Right cardiac atrium (tissue), 5 donors: ENCODE measurements around the gene STX5. TPM values are rescaled to one million over a fixed set of nuclear protein-coding genes. Genes with fewer than 3 reads are reported as not detected.
A peak's percentile ranks its signal among the peaks of the same experiment; 100 is the strongest.
"Not testable (repeated sequence)": the region's sequence is repeated elsewhere in the genome, so short reads cannot be mapped to it uniquely, and the experiment has no call there.

Experiments used
- ATAC-seq, 2 donors: fragments of 200-7000 bp; cut with Tn5 transposase; one replicate each; pipeline versions ENCODE4 v1.8.0 to v1.9.1; 2020; ENCODE audit warnings: moderate library complexity in 2 of 2, mild to moderate bottlenecking in 1 of 2
- DNase-seq, 3 donors: peaks; one replicate each; pipeline ENCODE4 v3.0.0-alpha.2; 2020
- H3K27ac ChIP-seq: one replicate; pipeline ENCODE4 v1.5.1; 2013; ENCODE audit warnings: mild to moderate bottlenecking, low read length, control low read depth, moderate library complexity
- H3K27me3 ChIP-seq: one replicate; pipeline ENCODE4 v1.6.1; 2013; ENCODE audit not compliant: control insufficient read depth, insufficient read depth
- H3K4me1 ChIP-seq: one replicate; pipeline ENCODE4 v1.6.1; 2013; ENCODE audit warnings: low read length; ENCODE audit not compliant: control insufficient read depth, insufficient read depth
- H3K4me3 ChIP-seq: one replicate; pipeline ENCODE4 v1.5.1; 2013; ENCODE audit warnings: low read length, control low read depth
- H3K9me3 ChIP-seq: one replicate; pipeline ENCODE4 v1.6.1; 2013; ENCODE audit warnings: low read length; ENCODE audit not compliant: control insufficient read depth
- WGBS: extraction: QIAGEN DNeasy Blood & Tissue Kit; methylation state at CpG from one replicate; pipeline ENCODE4 v1.1.7; 2013; 5-methylcytosine and 5-hydroxymethylcytosine counted together
- intact Hi-C, 4 donors: fragments of 100-400 bp; cut with DNase I; formaldehyde crosslinking; loops; one replicate each; pipeline versions ENCODE4 v1.11.0 to v1.14.0; 2022 to 2023
- polyA plus RNA-seq: library from polyadenylated mRNA; stranded (reverse); fragments of 200-250 nt; gene quantifications from one replicate; pipeline ENCODE4 v1.2.3, GENCODE V29; 2013
- total RNA-seq, 4 donors: library from RNA; stranded (reverse); fragmentation: NEBNext Ultra II Directional; extraction: Animal tissue kit (Norgen Biotek cat#: 25700); gene quantifications; one replicate each; pipeline ENCODE4 v1.2.1, GENCODE V29; 2021
- donor health status: healthy with polysubstance abuse.
- donor health status: DM: no; HTN: yes; CAD: no.
- donor health status: DM: no; HTN: no; CAD: no.
- donor health status: DM: no; HTN: yes; CAD: no; lungs with severe emphysema.
- donor health status: DM: yes; HTN: yes; CAD: no.

Gene STX5
- total and polyA plus RNA-seq, 5 donors = 14.4 to 27.8 (median 21.5) TPM

DNA sequence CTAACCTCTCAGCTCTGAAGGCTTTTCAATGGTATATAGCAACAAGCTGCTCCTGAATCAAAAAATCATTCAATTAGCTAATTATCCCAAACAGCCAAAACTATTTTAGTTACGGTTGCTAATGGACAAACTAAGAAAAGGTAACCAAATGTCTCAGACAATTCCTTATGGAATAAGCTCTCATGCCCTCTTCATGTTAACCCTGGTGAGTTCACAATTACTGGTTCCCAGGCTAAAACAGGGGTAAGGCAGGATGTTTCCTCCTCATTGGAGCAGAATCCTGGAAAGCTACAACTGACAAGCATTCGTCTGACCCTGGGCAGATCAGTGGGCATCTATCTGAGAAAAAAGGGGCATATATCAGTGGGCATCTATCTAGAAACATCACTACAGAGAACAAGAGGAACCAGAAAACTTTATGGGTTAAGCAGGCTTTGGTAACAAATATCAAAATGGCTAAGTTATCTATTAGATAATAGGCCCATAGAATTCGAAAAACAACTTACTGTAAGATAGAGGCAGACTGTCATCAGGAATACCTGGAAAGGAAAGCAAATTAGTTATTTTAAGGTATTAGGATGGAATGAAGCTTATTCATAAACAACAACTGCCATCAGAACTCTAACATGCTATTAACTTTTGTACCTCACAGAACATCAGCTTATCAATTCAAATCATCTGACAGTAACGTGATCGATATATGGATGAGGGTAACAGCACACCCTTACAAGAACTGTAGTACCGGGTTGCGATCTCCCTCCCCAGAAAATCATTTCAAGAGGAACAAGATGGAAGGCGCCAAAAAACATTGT lies 22.4 kb upstream of the STX5 start:
- H3K27ac ChIP-seq = no peak overlapping the region
- ATAC-seq (no peak), DNase-seq (no peak)
- H3K4me3 ChIP-seq = peak overlapping the region; percentile 91
- no peaks in the 10 kb centered on the region for H3K4me1 ChIP-seq
- WGBS = 14% methylated on average over 8 of the region's 8 CpGs
- no peaks in the 10 kb centered on the region for H3K9me3 ChIP-seq
- no peaks in the 10 kb centered on the region for H3K27me3 ChIP-seq
- intact Hi-C loops = no loop called here

DNA sequence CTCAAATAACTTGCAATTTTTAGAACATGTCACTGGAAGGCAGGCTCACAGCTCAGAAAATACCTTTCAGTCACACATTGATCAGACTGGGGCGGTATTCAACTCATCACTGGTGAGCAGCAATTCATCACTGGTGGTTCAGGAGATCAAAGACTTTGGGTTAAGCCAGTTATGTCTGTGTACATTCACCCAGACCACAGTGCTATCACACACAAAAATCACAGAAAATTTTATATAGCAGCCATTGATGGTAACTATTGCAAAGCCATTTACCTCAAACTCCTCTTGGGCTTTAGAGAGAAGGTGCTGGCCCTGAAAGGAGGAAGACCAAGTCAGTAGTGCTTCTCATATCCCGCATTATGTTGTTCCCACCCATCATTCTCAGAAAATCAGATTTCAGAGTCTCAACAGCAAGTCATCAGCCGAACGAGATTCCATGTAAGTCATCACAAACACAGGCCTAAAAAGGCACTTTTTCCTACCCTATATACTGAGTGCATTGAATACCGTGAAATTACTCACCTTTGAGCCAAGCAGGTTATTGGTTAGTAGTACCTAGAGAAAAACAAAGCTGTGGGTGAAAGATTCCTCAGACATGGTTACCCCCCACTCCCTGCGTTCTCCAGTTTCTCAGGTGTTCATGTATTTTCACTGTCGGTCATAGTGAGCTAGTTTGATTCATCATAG lies 21.6 kb upstream of the STX5 start:
- H3K4me1 ChIP-seq = no peaks in the 10 kb centered on the region
- no peaks in the 10 kb centered on the region for H3K9me3 ChIP-seq
- ATAC-seq (no peak), DNase-seq (no peak)
- intact Hi-C loops = no loop called here
- no peaks in the 10 kb centered on the region for H3K27me3 ChIP-seq
- 55% methylated on average over 7 of the region's 7 CpGs for WGBS
- H3K4me3 ChIP-seq = no peak overlapping the region
- no peak overlapping the region for H3K27ac ChIP-seq

DNA sequence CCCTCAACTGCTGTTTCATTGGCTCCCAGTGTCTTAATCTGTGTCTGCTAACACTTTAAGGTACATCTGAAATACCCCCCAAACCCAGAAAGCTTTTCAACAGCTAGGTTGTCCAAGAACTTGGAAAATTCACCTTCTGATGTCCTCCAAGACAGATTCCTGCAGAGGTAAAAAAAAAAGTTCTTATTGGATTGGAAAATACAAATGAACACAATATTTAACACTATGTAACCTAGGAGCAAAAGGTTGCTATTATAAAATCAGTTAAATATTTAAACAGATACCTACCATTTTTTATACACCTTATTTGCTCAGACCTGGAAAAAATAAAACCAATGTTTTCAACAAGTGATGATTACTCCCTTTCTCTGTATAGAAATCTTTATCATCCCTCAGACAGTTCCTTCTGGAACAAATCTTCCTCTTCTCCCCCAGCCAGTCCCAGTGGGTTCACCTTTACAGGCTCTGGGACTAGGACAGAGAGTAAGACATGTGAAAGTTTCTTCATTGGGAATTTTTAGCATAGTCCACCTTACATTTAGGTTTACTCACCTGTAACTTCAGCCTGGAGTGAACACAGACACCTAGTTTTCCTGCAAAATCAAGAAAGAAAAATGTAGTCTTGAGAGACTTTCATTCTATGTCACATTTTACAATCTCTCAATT lies 20.8 kb upstream of the STX5 start:
- Histone ChIP-seq H3K27me3 (no peaks in the 10 kb centered on the region), H3K27ac (no peak overlapping the region), H3K4me1 (no peaks in the 10 kb centered on the region), H3K4me3 (no peak overlapping the region), H3K9me3 (no peaks in the 10 kb centered on the region)
- intact Hi-C loops = no loop called here
- no peak for DNase-seq
- ATAC-seq = no peak

- intact Hi-C loops = no loop called here
- no peaks in the 10 kb centered on the region for H3K4me1 ChIP-seq
- H3K27ac ChIP-seq = no peak overlapping the region
- H3K27me3 ChIP-seq = no peaks in the 10 kb centered on the region
- no peak overlapping the region for H3K4me3 ChIP-seq
- ATAC-seq = no peak
- DNase-seq = no peak
- WGBS = 59% methylated on average over 3 of the region's 3 CpGs
- H3K9me3 ChIP-seq = no peaks in the 10 kb centered on the region
These were observed 20.1 kb upstream of the STX5 start for GRCh38 chr11:62851807-62852522.

GRCh38 chr11:62850911-62851806 lies 19.3 kb upstream of the STX5 start:
- ATAC-seq = no peak
- intact Hi-C loops = no loop called here
- Histone ChIP-seq H3K27me3 (no peaks in the 10 kb centered on the region), H3K4me3 (no peak overlapping the region), H3K9me3 (no peaks in the 10 kb centered on the region), H3K27ac (no peak overlapping the region), H3K4me1 (no peaks in the 10 kb centered on the region)
- no peak for DNase-seq
- WGBS = 59% methylated on average over 15 of the region's 15 CpGs

- WGBS = 94% methylated on average over 1 of the region's 1 CpG
- H3K9me3 ChIP-seq = no peaks in the 10 kb centered on the region
- no peak overlapping the region for H3K4me3 ChIP-seq
- ATAC-seq (no peak), DNase-seq (no peak)
- H3K4me1 ChIP-seq = no peaks in the 10 kb centered on the region
- intact Hi-C loops = no loop called here
- no peaks in the 10 kb centered on the region for H3K27me3 ChIP-seq
- no peak overlapping the region for H3K27ac ChIP-seq
These were observed 16.0 kb upstream of the STX5 start for GRCh38 chr11:62847767-62848314.

GRCh38 chr11:62846177-62846576 lies 14.3 kb upstream of the STX5 start:
- no peak overlapping the region for H3K27ac ChIP-seq
- no peaks in the 10 kb centered on the region for H3K9me3 ChIP-seq
- 88% methylated on average over 3 of the region's 3 CpGs for WGBS
- no peaks in the 10 kb centered on the region for H3K4me1 ChIP-seq
- no peak for DNase-seq
- no peak overlapping the region for H3K4me3 ChIP-seq
- H3K27me3 ChIP-seq = no peaks in the 10 kb centered on the region
- no peak for ATAC-seq
- intact Hi-C loops = no loop called here

- intact Hi-C loops = no loop called here
- Histone ChIP-seq H3K4me1 (no peaks in the 10 kb centered on the region), H3K27me3 (no peaks in the 10 kb centered on the region), H3K9me3 (no peaks in the 10 kb centered on the region), H3K27ac (no peak overlapping the region), H3K4me3 (no peak overlapping the region)
- no peak for DNase-seq
- 99% methylated on average over 3 of the region's 3 CpGs for WGBS
- ATAC-seq = no peak
These were observed 12.3 kb upstream of the STX5 start for GRCh38 chr11:62844154-62844553.

DNA sequence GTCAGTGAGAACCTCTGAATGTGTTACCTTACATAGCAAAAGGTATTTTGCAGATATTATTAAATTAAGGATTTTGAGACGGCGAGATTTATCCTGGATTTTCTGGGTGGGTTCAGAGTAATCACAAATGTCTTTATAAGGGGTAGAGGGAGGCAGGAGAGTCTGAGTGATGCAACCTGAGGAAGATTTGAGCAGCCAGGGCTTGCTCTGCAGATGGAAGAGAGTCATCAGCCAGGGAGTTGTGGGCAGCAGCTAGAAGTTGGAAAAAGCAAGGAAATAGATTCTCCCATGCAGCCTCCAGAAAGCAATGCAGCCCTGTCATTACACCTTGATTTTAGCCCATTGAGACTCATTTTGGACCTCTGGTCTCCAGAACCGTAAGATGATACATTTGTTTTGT lies 11.6 kb upstream of the STX5 start:
- no peaks in the 10 kb centered on the region for H3K9me3 ChIP-seq
- no peaks in the 10 kb centered on the region for H3K27me3 ChIP-seq
- no peaks in the 10 kb centered on the region for H3K4me1 ChIP-seq
- ATAC-seq (no peak), DNase-seq (no peak)
- intact Hi-C loops = no loop called here
- WGBS = 98% methylated on average over 3 of the region's 3 CpGs
- no peak overlapping the region for H3K27ac ChIP-seq
- H3K4me3 ChIP-seq = no peak overlapping the region

DNA sequence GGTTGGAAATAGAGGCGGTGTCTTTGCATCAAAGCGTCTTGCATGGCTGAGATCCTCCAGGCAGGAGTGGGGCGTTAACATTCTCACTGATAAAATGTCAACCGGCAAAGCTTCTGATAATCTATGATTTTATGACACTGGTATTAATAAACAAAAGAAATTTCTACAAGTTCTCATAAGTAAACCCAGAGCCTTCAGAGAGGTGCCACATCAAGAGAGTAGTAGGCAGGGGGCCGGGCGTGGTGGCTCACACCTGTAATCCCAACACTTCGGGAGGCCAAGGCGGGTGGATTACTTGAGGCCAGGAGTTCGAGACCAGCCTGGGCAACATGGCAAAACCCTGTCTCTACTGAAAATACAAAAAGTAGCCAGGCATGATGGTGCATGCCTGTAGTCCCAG lies 11.0 kb upstream of the STX5 start:
- DNase-seq, H3K4me1 ChIP-seq, H3K9me3 ChIP-seq, H3K27me3 ChIP-seq, intact Hi-C loops, ATAC-seq, H3K4me3 ChIP-seq: not testable (repeated sequence)
- H3K27ac ChIP-seq = peak overlapping the region; percentile 90
- WGBS = 83% methylated on average over 9 of the region's 9 CpGs
